ENCODE measurements around the gene GJA4.

DNA sequence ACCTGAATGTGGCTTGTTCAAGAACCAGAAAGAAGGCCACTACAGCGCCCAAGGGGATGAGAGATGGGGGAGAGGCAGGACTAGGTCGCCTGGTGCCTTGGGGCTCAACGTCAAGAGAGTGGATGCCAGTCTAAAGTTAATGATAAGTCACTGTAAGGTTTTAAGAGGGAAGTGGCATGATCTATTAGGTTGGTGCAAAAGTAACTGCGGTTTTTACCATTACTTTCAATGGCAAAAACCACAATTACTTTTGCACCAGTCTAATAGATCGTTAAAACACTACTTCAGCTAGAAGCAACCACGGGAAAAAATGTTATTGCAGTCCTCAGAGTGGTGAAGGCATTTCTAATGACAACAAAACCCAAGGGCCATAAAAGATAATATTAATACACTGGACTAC is 14.4 kb upstream of the GJA4 start:
- TF ChIP-seq, protein P1, sequence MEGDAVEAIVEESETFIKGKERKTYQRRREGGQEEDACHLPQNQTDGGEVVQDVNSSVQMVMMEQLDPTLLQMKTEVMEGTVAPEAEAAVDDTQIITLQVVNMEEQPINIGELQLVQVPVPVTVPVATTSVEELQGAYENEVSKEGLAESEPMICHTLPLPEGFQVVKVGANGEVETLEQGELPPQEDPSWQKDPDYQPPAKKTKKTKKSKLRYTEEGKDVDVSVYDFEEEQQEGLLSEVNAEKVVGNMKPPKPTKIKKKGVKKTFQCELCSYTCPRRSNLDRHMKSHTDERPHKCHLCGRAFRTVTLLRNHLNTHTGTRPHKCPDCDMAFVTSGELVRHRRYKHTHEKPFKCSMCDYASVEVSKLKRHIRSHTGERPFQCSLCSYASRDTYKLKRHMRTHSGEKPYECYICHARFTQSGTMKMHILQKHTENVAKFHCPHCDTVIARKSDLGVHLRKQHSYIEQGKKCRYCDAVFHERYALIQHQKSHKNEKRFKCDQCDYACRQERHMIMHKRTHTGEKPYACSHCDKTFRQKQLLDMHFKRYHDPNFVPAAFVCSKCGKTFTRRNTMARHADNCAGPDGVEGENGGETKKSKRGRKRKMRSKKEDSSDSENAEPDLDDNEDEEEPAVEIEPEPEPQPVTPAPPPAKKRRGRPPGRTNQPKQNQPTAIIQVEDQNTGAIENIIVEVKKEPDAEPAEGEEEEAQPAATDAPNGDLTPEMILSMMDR (conservative IDR thresholded peaks at IDR 0.05; ENCODE audit: low read length) = no peak
- TF ChIP-seq EZH2phosphoT487 (IDR thresholded peaks at IDR 0.05; ENCODE audit: borderline replicate concordance, low read depth, low read length) = no peak
